DLD1 (cell line): ENCODE measurements around the gene BCL2L12.

Experiments
- in situ Hi-C: cut with HindIII; loops from 2 replicates; pipeline ENCODE4 v1.10.0; 2017; ENCODE audit warnings: low sequenced_read_pairs

The BCL2L12 gene

GRCh38 chr19:49662011-49662410 is 3.7 kb upstream of the BCL2L12 start:
- in situ Hi-C loops = no loop called here

GRCh38 chr19:49663224-49663623 is 2.5 kb upstream of the BCL2L12 start:
- in situ Hi-C loops = no loop called here

GRCh38 chr19:49664171-49665035 is 1.3 kb upstream of the BCL2L12 start:
- in situ Hi-C loops = no loop called here

DNA sequence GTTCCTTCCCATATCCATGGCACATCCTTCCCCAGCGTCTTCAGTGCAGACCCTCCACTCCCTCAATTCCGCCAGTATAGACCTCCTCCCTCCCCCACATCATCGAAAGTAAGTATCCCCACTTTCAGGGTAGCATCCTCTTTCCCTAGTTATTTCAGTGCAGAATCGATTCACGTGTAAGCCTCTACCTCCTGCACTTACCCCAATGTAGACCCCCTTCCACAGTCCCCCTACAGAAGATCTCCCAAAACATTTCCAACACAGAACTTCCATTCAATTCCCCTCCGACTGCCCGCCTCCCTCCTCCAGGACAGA is 740 bp upstream of the BCL2L12 start:
- in situ Hi-C loops = no loop called here

DNA sequence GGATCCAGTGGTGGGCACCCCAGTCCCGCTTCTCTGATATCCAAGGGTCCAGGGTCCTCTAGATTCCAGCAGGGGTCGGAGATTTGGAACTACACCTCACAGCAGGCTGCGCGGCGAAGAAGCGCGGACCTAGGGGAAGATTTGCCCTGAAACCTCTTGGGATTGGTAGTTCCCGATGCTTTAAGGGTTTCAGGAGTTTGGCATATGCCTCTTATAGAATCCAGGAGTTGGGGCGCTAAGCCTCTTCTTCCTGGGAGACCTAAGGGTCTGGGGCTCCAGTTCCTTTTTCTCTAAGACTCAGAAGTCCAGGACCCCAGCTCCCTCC is 349 bp downstream of the BCL2L12 start:
- in situ Hi-C loops = no loop called here

DNA sequence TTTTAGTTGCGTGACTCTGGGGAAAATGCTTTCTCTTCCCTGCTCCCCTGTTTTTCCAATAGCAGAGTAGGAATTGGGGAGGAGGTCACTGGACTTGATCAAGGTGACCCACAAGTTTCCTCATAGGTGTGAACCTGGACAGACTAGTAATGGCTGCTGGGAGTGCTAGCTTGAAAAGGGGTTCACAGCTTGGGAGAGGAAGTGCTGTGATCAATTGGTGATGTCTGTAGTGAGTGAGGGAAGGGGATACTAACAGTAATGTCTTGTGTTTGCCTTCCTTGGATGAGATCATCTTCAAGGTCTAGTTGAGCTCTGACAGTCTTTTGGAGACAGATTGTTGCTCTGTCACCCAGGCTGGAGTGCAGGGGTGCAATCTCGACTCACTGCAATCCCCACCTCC is 1.7 kb downstream of the BCL2L12 start:
- in situ Hi-C loops = no loop called here

DNA sequence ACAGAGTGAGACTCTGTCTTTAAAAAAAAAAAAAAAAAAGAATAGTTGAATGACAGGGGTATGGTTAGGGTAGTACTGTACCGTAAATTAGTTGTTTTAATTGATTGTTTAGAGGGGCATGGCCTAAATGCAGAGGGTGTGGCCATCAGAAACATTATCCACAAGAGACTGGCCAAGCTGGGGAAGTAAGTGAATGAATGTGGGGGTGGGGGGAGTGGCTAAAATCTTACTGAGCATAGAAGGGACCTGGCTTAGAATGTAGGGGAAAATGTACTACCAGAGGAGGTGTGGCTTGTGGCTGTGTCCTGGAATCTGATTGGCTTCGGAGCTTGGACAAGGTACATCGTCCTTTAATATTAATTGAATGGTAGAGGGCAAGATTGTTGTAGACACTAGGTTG is 3.8 kb downstream of the BCL2L12 start:
- in situ Hi-C loops = no loop called here

GRCh38 chr19:49672131-49672919 is 6.6 kb downstream of the BCL2L12 start:
- in situ Hi-C loops = no loop called here

DNA sequence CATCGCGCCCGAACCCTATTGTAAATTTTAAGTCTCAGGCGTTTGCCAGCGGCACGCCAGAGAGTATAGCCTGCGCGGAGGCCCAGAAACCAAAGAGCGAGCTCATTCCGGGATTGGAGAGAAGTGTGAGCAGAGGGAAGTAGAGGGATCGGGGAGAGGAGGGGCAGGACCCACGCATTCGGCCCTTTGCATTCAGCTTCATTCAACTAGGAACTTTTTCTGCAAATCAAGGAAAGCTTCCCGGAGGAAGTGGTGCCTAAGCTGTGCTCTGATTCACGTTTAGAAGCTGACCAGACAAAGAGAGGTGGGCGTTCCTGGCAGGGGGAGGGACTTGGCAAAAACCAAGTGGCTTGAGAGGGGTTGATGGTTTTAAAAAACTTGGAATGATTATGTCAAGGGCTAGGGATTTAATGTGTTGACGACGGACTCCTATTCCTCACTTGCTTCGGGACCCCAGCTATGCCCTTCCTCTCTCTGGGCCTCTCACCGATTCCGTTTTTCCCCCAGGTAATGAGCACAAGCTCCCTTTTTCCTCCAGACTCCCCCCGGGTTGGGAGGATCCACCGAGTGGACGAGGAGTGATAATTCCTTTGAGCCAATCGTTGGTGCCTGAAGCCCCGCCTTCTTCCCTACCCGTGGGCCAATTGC is 10.5 kb downstream of the BCL2L12 start:
- in situ Hi-C loops = no loop called here

DNA sequence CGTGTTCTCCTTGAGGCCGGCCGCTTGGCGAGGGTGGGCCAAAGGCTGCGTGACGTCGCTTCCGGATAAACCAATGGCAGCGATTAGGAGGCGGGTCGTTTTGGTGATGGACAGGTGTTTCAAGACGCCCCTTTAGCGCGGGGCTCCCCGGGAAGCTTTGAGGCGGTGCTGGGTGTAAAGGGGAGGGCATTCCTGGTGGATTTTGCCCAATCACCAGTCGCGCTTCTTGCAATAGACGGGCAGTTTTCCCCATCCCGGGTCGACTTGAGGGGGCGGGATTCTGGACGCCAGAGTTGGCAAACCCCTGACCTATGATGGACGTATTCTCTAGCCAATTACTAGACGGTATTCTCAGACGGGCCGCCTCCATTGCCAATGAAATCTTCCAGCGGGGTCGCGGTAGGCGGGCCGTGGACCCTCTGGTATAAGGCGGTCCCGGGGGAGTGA is 11.1 kb downstream of the BCL2L12 start:
- in situ Hi-C loops = no loop called here

GRCh38 chr19:49677231-49677900 is 11.6 kb downstream of the BCL2L12 start, which contains the start of gene PRMT1:
Gene PRMT1, plus strand, starts transcription at chr19:49677271. Its CDS starts 10 bp downstream, at chr19:49677281.
- in situ Hi-C loops = no loop called here

GRCh38 chr19:49677901-49678674 is 12.4 kb downstream of the BCL2L12 start:
- in situ Hi-C loops = no loop called here

DNA sequence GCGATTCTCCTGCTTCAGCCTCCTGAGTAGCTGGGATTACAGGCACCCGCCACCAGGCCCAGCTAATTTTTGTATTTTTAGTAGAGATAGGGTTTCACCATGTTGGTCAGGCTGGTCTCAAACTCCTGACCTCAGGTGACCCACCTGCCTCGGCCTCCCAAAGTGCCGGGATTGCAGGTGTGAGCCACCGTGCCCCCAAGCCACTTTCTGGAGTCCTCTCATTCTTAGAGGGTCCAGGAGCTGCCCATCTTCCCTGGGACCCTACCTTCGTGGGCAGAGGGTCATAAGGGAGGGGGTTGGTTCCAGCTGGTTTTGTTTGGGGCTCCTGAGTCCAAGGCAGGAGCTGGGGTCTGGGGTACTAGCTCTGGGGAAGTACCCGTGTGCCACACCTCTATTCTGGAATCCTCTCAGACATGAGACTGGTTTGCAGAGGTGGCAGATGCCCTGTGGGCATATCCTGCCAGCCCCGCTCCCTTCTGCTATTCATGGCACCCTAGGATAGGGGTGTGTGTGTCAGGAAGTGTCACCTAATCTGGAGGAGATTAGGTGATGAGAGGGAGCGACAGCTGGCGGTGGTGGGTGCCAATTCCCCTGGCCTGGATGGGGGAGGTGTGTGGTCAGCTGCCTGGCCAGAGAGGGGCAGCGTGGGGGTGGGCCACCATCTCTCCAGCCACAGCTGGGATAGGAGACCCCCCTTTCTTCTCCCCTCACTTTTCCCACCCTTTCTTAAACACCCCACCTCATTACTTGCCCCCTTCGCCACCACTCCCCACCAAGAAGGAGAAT is 13.4 kb downstream of the BCL2L12 start:
- in situ Hi-C loops = no loop called here

GRCh38 chr19:49679771-49680413 is 14.2 kb downstream of the BCL2L12 start:
- in situ Hi-C loops = no loop called here

- in situ Hi-C loops = no loop called here
These were observed 15.0 kb downstream of the BCL2L12 start for GRCh38 chr19:49680421-49681351.

GRCh38 chr19:49681830-49682229 is 16.1 kb downstream of the BCL2L12 start:
- in situ Hi-C loops = no loop called here

DNA sequence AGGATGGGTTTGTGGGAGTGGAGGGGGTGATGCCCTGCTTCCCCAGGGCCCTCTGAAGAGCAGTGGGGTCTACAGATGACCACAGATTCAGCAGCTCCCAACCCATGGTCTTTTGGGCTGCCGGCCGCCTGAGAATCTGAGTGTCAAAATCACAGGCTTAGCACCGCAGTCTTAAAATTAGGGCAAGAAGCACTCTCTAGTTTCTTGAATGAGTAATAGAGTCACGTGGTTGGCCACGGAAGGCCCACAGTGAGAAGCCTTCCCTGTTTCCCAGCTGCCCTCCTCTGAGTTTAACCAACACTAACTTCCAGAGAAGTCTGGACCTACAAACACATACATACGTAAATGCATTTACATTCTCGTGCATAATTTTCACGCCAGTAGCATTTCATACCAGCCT is 16.5 kb downstream of the BCL2L12 start:
- in situ Hi-C loops = no loop called here

DNA sequence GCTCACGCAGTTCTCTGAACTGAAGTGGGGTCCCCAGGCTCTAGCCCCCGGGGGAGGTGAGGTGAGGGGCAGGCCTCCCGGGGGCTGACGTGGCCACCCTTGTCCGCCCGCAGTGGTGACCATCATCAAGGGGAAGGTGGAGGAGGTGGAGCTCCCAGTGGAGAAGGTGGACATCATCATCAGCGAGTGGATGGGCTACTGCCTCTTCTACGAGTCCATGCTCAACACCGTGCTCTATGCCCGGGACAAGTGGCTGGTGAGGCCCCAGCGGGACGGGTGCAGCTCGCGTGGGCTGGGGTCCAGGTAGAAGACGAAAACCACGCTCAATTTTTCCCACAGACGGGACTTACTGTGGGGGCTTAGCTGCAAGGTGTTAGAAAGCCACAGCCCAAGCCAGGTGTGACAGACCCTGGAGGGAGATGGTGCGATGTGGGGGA is 18.1 kb downstream of the BCL2L12 start:
- in situ Hi-C loops = no loop called here
